ENCODE measurements around the gene VRTN. TPM values are rescaled to one million over a fixed set of nuclear protein-coding genes. Genes with fewer than 3 reads are reported as not detected.

The VRTN gene
- total RNA-seq, 1 donor = not detected

- H3K4me3 ChIP-seq (ENCODE audit: low read depth, low read length) = no peak overlapping the region
- TF ChIP-seq CTCF (IDR thresholded peaks at IDR 0.05; ENCODE audit: insufficient read depth, low read depth, low read length) = no peak
- no peak for DNase-seq (ENCODE audit: low read depth)
Observed at GRCh38 chr14:74408870-74409269, 60.6 kb downstream of the VRTN start.

GRCh38 chr14:74409441-74409840 lies 61.2 kb downstream of the VRTN start:
- no peak overlapping the region for H3K4me3 ChIP-seq (ENCODE audit: low read depth, low read length)
- no peak for DNase-seq (ENCODE audit: low read depth)
- TF ChIP-seq CTCF (IDR thresholded peaks at IDR 0.05; ENCODE audit: insufficient read depth, low read depth, low read length) = no peak

Other genes with a start within 250 kb of the VRTN start
- not detected in 2 replicates for gene VSX2, start 109.0 kb upstream of the VRTN start, total RNA-seq
- 25.0 and 27.7 TPM in 2 replicates for gene ABCD4, start 45.5 kb upstream of the VRTN start, total RNA-seq
- gene SYNDIG1L, start 77.7 kb downstream of the VRTN start, total RNA-seq = not detected in 2 replicates
- 252 and 317 TPM in 2 replicates for gene NPC2, start 144.8 kb downstream of the VRTN start, total RNA-seq
- gene ISCA2, start 145.3 kb downstream of the VRTN start, total RNA-seq = 14.8 and 24.6 TPM in 2 replicates

Data from fibroblast of villous mesenchyme (primary cell).